Measurements from ENCODE around the gene PRKACA.
A peak's percentile ranks its signal among the peaks of the same experiment; 100 is the strongest.
"Not testable (repeated sequence)": the region's sequence is repeated elsewhere in the genome, so short reads cannot be mapped to it uniquely, and the experiment has no call there.

The PRKACA gene

GRCh38 chr19:14147797-14148605 lies 30.4 kb upstream of the PRKACA start:
- DNase-seq (ENCODE audit: low read depth), result peak; percentile 43

DNA sequence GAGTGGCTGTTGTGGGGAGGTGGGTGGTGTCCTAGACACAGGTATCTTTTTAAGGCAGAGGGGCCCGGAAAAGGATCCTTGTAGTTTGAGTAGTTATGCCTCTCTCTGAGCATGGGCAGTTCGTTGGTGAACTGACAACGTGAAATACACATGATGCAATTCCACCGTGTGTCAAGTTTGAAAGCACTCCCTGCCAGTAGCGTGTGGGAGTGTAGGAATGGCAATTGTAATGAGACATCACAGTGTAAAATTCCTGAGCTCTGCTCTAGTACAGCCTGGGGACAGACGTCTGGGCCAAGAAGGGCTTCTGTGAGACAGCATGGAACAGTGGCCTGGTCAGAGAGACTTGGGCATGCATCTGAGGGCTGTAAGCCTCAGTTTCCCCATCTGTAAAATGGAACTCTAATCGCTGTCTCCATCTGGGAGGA lies 29.2 kb upstream of the PRKACA start:
- peak; percentile 80 for DNase-seq (ENCODE audit: low read depth)

GRCh38 chr19:14146169-14146568 lies 28.6 kb upstream of the PRKACA start:
- not testable (repeated sequence) for DNase-seq (ENCODE audit: low read depth)

DNA sequence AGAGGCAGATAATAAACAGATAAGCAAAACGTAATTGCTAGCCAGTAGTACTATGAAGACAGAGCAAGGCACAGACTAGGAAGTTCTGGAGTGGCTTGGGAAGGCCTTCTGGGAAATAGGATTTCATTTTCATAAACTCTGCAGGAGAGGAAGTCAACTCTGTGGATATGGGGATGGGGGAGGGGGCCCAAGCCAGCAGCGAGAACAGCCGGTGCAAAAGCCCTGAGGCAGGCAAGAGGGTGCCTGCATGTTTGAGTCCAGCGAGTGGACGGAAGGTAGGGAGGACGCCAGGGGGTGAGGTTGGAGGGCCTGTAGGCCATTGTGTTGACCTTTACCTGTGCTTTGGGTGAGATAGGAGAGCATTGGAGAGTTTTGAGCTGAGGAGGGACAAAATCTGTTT lies 27.8 kb upstream of the PRKACA start:
- DNase-seq (ENCODE audit: low read depth), result no peak

DNA sequence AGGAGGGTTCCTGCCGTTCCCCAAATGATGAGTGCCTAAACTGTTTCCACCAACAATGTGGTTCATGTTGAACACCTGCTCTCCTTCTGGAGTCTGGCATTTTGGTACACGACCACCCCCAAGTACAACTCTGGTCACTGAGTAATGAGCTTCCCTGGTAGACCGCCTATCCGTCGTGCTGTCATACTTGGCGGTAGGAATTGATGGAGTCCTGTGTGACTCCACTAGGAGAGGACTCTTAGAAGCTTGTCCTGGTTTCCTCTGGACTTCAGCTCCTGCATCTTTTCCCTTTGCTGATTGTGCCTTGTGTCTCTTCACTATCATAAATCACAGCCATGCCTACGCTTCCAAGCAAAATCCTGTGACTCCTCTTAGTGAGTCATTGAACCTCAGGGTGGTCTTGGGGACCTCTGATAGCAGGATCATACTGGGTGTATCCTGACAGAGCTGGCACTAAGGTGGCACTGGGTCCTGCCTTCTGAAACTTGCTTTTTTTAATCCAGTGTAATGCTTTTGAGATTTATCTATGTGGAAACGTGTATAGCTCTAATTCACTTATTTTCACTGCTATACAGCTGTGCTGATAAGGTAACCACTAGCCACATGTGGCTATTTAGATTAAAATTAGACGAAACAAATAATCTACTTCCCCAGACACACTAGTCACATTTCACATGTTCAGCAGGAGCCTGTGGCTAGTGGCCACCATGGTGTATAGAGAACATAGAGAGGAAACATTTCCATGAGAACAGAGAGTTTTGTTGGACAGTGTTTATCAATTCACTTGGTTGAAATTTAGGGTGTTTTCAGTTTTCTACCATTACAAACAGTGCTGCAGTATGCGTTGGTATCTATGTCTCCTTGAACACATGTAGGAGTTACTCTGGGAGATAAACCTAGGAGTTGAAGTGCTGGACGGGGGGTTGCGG lies 25.0 kb upstream of the PRKACA start:
- DNase-seq (ENCODE audit: low read depth), result no peak

- DNase-seq (ENCODE audit: low read depth), result no peak
Measured at GRCh38 chr19:14141041-14141440, 23.5 kb upstream of the PRKACA start.

DNA sequence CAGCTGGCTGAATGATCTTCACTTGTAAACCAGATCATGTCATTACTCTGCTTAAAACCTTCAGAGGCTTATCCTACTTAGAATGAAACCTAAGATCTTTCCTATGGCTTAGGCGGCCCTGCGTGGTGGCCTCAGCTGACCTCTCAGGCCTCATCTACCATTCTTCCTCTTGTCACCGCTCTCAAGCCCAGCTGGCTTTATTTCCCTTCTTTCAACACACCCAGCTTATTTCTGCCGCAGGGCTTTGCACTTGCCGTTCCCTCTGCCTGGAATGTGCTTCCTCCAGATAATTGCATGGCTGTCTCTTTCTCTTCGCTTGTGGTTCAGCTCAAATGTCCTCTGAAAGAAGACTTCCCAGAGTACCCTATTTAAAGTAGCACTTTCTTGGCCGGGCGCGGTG lies 22.4 kb upstream of the PRKACA start:
- no peak for DNase-seq (ENCODE audit: low read depth)

DNA sequence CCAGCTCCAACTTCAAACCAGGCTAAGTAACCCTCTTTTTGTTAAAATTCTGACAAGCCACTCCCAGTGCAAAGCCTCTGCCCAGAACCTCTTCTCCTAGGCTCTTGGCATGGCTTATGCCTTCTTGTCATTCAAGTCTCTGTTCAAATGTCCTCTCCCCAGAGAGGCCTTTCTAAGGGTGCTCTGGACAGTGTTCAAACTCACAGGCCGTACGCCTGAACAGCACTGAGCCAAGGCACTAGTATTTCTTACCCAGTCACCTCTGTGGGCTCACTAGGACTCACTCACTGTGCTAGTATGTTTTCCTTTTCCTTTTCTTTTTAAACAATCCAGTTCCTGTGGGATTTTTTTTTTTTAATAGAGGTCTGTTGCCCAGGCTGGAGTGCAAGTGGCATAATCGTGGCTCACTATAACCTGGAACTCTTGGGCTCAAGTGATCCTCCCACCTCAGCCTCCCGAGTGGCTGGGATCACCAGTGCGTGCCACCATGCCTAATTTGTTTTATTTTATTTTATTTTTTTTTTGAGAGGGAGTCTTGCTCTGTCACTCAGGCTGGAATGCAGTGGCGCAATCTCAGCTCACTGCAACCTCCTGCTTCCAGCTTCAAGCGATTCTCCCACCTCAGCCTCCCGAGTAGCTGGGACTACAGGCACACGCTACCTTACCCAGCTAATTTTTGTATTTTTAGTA lies 21.2 kb upstream of the PRKACA start:
- no peak for DNase-seq (ENCODE audit: low read depth)

- DNase-seq (ENCODE audit: low read depth), result peak; percentile 100
Measured at GRCh38 chr19:14136509-14137281, 19.1 kb upstream of the PRKACA start, which contains the start of gene ASF1B. TSS of gene ASF1B (minus strand) at chr19:14136589. CDS start at chr19:14136456, 133 bp downstream.

- no peak for DNase-seq (ENCODE audit: low read depth)
Measured at GRCh38 chr19:14135985-14136508, 18.5 kb upstream of the PRKACA start.

DNA sequence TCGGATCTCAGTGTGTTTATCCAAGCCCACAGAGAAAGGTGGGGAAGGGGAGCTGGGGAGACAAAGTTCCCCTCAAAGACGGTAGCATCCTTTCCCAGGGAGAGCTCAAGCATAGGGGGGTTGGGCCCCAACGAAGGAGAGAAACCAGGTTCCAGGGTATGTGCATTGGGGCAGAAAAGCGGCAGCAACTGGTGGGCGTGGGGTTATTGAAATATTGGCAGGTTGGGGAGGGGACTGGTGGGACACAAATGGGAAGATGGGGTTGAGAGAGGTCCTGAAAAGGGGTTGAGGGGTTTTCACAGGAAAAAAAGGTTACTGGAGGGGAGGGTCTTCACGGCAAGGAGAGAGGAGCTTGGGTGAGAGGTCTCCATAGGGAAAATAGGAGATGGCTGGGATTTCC lies 17.8 kb upstream of the PRKACA start:
- DNase-seq (ENCODE audit: low read depth), result no peak

DNA sequence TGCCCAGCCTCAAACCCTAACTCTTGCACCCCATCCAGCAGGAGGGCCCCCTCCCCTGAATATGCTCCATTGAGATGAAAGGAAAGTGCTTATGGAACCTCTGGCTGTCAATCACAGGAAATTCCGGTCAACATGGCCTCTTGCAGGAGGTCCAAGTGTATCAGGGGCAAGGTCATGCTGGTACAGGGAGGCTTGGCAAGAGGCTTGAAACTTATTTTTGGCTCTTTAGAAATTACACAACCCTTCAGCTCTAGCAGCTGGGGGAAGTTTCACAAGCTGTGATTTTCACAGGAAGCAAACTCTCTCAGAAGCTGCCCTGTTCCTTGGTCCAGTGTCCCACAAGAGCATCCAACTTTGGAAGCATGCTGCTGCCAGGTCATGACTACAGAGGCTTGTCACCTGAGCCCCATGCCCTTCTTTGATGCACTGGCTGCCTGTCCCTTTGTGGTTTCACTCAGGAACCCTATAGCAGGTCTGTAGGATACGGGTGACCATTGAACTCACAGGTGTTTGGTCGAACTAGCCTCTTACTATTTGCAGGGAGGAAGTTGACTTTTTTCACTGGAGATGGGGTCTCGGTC lies 10.5 kb upstream of the PRKACA start:
- DNase-seq (ENCODE audit: low read depth), result no peak

- DNase-seq (ENCODE audit: low read depth), result no peak
Measured at GRCh38 chr19:14127176-14127575, 9.6 kb upstream of the PRKACA start.

- no peak for DNase-seq (ENCODE audit: low read depth)
Measured at GRCh38 chr19:14122924-14123323, 5.4 kb upstream of the PRKACA start.

DNA sequence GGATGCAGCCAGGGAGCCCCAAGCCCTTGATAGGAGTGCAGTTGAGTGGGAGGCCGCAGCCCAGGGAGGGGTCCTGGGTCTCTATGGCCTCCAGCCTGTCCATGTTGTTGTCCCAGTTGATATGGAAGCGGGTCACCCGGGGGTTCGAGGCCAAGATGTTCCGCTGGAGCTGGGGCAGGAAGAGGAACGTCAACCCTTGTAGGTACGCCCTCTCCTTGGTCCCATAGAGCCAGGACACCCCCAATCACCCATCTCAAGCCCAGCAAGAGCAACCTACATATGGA lies 2.9 kb upstream of the PRKACA start:
- DNase-seq (ENCODE audit: low read depth), result no peak

DNA sequence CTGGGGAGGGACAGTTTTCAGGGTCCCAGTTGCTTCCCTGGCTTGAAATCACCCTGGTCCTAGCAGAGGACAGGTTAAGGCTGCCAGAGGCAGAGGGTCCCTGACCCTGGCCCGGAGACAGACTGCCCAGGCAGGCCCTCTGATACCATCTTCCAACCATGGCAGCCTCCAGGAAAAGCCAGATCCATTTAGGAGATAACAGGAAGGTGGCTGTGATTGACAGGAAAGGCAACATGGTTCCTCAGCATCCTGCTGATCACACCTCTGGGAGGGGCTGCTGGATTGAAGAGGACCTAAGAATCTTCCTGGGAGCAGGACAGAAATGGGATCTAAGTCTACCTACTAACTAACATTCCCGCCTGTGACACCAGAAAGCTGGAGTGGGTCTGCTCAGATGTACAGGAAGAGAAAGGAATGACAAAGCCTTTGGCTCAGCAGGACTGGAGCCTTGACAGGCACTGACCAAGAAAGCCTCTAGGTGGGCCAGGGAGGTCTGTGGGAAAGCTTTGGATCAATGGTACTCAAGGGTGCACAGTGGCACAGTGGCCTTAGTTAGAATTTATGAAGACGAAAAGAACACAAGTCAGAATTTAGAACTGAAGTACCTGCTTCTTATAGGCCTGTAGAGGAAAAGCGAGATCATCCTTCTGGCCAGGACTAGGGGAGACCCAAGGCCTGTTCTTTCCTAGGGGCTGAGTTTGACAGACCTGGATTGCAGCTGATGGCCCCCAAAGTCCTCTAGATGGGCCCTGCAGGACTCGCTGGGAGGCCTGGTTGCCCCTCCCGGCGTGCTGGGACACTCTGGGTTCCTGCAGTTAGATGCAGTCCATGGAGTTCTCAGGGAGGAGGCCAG lies 2.3 kb upstream of the PRKACA start:
- DNase-seq (ENCODE audit: low read depth), result no peak

GRCh38 chr19:14119146-14119545 lies 1.6 kb upstream of the PRKACA start:
- DNase-seq (ENCODE audit: low read depth), result no peak

GRCh38 chr19:14118165-14119051 lies 846 bp upstream of the PRKACA start:
- DNase-seq (ENCODE audit: low read depth), result peak; percentile 54

- DNase-seq (ENCODE audit: low read depth), result no peak
Measured at GRCh38 chr19:14116918-14117578, 514 bp downstream of the PRKACA start.
